SK-N-SH treated with all-trans-retinoic acid at 6 μM for 48 hours (cell line): Measurements from ENCODE around the gene SLC45A3.

Experiments used
- ATAC-seq: fragments of 200-7000 bp; cut with Tn5 transposase; 3 replicates; pipeline ENCODE4 v1.9.1; 2020; ENCODE audit warnings: mild to moderate bottlenecking, moderate library complexity
- ESRRG ChIP-seq: fragments of 250-450 bp; sonication (Bioruptor Pico); IDR thresholded peaks from 2 replicates; pipeline ENCODE4 v1.6.1; 2021; ENCODE audit warnings: mild to moderate bottlenecking
- GLIS3 ChIP-seq: fragments of 250-450 bp; sonication (Bioruptor Pico); IDR thresholded peaks from 2 replicates; pipeline ENCODE4 v1.5.0; 2020; ENCODE audit warnings: mild to moderate bottlenecking, moderate library complexity
- ISL1 ChIP-seq: fragments of 250-450 bp; sonication (Bioruptor Pico); IDR thresholded peaks from 2 replicates; pipeline ENCODE4 v2.1.2; 2022; ENCODE audit warnings: mild to moderate bottlenecking, moderate library complexity
- OSR1 ChIP-seq: fragments of 250-450 bp; sonication (Bioruptor Pico); IDR thresholded peaks from 2 replicates; pipeline ENCODE4 v1.8.0; 2022; ENCODE audit warnings: moderate library complexity, mild to moderate bottlenecking, inconsistent platforms
- PPARA ChIP-seq: fragments of 250-450 bp; sonication (Bioruptor Pico); IDR thresholded peaks from 2 replicates; pipeline ENCODE4 v1.5.0; 2020; ENCODE audit warnings: mild to moderate bottlenecking, borderline replicate concordance
- RARB ChIP-seq: fragments of 250-450 bp; sonication (Bioruptor Pico); IDR thresholded peaks from 2 replicates; pipeline ENCODE4 v1.8.0; 2021; ENCODE audit warnings: mild to moderate bottlenecking, moderate library complexity
- SNAI2 ChIP-seq: fragments of 250-450 bp; sonication (Bioruptor Pico); IDR thresholded peaks from 2 replicates; pipeline ENCODE4 v1.5.0; 2020; ENCODE audit warnings: mild to moderate bottlenecking, moderate library complexity
- ZC3H10 ChIP-seq: fragments of 250-450 bp; sonication (Bioruptor Pico); IDR thresholded peaks from 2 replicates; pipeline ENCODE4 v1.5.1; 2021; ENCODE audit warnings: mild to moderate bottlenecking, moderate library complexity
- ZFP3 ChIP-seq: fragments of 250-450 bp; sonication (Bioruptor Pico); IDR thresholded peaks from 2 replicates; pipeline ENCODE4 v1.5.0; 2020; ENCODE audit warnings: mild to moderate bottlenecking, moderate library complexity
- ZNF565 ChIP-seq: fragments of 450-650 bp; formaldehyde crosslinking; conservative IDR thresholded peaks from 2 replicates; pipeline ENCODE4 v1.5.0; 2020; ENCODE audit warnings: low read depth, mild to moderate bottlenecking, moderate library complexity
- ZNF70 ChIP-seq: fragments of 450-650 bp; formaldehyde crosslinking; IDR thresholded peaks from 2 replicates; pipeline ENCODE4 v1.5.0; 2020; ENCODE audit warnings: mild to moderate bottlenecking, moderate library complexity
- ZNF8 ChIP-seq: fragments of 450-650 bp; formaldehyde crosslinking; IDR thresholded peaks from 2 replicates; pipeline ENCODE4 v1.5.0; 2020; ENCODE audit warnings: mild to moderate bottlenecking, moderate library complexity
- TF ChIP-seq, protein P1 (sequence below): fragments of 250-450 bp; sonication (Bioruptor Pico); IDR thresholded peaks from 2 replicates; pipeline ENCODE4 v1.5.0; 2020; ENCODE audit warnings: mild to moderate bottlenecking, moderate library complexity
- TF ChIP-seq, protein P2 (sequence below): fragments of 250-450 bp; sonication (Bioruptor Pico); IDR thresholded peaks from 2 replicates; pipeline ENCODE4 v1.5.1; 2021; ENCODE audit warnings: mild to moderate bottlenecking, moderate library complexity
- TF ChIP-seq, protein P3 (sequence below): fragments of 250-450 bp; sonication (Bioruptor Pico); IDR thresholded peaks from 2 replicates; pipeline ENCODE4 v1.5.1; 2020; ENCODE audit warnings: low read depth, mild to moderate bottlenecking, moderate library complexity
- TF ChIP-seq, protein P4 (sequence below): fragments of 250-450 bp; sonication (Bioruptor Pico); IDR thresholded peaks from 2 replicates; pipeline ENCODE4 v1.8.0; 2020; ENCODE audit warnings: mild to moderate bottlenecking, moderate library complexity, borderline replicate concordance

The SLC45A3 gene

DNA sequence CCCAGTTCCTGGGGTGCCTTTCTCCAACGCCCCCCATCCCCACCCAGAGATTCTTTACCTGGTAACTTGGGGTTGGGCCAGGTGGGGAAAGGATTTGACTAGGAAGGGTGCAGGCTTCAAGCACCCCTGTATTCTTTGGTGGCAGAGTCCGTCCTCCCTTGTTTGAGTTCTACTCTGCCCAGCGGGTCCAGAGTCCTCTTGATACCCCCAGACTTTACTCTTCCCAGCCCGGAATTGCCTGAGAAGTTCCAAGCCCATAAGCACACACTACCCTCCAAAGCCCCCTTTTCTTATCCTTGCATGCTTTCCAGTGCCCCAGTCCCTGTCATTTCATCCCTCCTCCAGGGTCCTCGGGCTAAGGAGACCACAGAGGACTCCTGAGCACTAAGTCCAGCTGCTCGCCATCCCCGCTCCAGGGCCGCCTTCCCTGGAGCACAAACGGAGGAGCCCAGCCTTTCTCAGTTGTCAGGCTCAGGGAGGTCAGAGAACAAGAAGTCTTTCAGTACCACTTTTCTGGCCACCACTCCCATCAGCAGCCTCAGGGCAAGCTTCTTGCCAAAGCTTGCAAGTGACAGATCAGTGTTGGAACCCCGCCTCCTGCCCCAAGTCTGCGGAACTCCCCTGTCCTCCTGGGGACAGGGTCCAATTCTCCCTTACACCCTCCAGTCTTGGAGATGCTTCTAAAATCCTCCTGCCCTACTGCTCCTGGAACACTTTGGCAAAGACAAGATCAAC lies 12.2 kb downstream of the SLC45A3 start:
- no peak for ATAC-seq
- TF ChIP-seq ZC3H10, result no peak
- TF ChIP-seq, protein P1, sequence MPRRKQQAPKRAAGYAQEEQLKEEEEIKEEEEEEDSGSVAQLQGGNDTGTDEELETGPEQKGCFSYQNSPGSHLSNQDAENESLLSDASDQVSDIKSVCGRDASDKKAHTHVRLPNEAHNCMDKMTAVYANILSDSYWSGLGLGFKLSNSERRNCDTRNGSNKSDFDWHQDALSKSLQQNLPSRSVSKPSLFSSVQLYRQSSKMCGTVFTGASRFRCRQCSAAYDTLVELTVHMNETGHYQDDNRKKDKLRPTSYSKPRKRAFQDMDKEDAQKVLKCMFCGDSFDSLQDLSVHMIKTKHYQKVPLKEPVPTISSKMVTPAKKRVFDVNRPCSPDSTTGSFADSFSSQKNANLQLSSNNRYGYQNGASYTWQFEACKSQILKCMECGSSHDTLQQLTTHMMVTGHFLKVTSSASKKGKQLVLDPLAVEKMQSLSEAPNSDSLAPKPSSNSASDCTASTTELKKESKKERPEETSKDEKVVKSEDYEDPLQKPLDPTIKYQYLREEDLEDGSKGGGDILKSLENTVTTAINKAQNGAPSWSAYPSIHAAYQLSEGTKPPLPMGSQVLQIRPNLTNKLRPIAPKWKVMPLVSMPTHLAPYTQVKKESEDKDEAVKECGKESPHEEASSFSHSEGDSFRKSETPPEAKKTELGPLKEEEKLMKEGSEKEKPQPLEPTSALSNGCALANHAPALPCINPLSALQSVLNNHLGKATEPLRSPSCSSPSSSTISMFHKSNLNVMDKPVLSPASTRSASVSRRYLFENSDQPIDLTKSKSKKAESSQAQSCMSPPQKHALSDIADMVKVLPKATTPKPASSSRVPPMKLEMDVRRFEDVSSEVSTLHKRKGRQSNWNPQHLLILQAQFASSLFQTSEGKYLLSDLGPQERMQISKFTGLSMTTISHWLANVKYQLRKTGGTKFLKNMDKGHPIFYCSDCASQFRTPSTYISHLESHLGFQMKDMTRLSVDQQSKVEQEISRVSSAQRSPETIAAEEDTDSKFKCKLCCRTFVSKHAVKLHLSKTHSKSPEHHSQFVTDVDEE (CRISPR knock-in tag), result no peak
- no peak for TF ChIP-seq ZNF565 (CRISPR knock-in tag)

DNA sequence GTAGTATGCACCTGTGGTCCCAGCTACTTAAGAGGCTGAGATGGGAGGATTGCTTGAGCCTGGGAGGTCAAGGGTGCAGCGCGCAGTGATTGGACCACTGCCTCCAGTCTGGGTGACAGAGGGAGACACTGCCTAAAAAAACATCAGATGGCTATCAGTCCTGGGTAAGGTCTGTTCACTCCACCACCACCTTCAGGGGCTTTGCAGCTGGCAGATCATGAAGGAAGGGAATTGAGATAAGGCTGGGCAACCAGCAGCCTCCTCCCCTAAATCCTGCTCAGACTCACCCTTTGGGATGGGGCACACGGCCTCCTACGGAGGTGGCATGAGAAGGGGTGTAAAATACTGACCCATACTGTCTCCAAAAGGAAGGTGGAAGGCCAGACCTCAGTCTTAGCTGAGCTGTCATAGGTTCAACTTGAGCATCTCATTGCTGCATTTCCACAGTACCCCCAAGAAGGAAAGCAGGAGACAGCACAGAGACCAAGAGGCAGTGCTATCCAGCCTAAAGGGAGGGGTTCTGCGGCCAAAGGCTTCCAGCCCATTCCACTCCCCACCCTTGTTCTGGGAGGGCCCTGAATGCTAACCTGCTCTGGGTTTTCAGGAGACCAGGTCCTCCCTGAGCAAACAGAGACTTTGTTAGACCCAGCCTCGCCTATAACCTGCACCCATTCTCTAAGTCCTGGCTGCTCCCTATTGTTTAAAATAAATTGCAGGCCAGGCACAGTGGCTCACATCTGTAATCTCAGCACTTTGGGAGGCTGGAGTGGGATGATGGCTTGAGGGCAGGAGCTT lies 13.7 kb downstream of the SLC45A3 start:
- no peak for ATAC-seq
- TF ChIP-seq PPARA (no peak), ZFP3 (no peak)
- TF ChIP-seq, protein P2, sequence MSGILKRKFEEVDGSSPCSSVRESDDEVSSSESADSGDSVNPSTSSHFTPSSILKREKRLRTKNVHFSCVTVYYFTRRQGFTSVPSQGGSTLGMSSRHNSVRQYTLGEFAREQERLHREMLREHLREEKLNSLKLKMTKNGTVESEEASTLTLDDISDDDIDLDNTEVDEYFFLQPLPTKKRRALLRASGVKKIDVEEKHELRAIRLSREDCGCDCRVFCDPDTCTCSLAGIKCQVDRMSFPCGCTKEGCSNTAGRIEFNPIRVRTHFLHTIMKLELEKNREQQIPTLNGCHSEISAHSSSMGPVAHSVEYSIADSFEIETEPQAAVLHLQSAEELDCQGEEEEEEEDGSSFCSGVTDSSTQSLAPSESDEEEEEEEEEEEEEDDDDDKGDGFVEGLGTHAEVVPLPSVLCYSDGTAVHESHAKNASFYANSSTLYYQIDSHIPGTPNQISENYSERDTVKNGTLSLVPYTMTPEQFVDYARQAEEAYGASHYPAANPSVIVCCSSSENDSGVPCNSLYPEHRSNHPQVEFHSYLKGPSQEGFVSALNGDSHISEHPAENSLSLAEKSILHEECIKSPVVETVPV, result no peak

DNA sequence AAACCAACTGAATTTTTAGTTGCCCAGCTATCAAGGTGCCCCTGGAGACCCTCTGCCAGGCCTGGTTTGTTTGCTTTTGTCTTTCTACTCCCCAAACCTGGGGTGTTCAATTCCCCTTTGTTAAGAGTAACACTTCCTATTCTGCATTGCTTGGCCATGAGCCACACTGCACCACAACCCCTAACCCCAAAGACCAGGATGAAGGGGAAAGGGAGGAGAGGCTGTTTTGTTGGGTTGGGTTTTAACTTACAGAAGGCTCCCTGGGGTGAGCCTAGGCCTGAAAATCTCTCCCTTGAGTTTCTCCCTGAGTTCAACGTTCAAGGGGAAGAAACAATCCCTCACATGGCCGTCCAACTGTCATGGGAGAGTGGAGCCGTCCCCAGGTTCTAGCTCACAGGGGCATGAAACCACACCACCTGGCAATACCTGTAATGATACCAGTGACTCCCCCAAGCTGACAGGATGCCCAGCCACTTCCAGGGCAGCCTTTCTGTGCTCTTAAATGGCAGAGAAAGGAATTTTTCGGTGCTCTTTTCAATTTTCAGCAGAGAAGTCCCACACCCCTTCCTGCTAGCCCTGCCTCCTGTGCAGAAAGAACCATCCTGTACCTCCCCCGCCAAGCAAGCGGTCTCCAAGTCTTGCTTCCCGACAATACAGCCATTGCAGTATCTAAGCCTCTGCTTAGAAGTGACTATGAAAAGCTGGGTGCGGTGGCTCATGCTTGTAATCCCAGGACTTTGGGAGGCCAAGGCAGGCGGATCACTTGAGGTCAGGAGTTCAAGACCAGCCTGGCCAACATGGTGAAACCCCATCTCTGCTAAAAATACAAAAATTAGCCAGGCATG lies 14.9 kb downstream of the SLC45A3 start:
- no peak for ATAC-seq
- TF ChIP-seq ZNF8 (CRISPR knock-in tag), result no peak
- TF ChIP-seq PPARA, result no peak
- no peak for TF ChIP-seq ZC3H10
- no peak for TF ChIP-seq ZNF70 (CRISPR knock-in tag)
- TF ChIP-seq, protein P3, sequence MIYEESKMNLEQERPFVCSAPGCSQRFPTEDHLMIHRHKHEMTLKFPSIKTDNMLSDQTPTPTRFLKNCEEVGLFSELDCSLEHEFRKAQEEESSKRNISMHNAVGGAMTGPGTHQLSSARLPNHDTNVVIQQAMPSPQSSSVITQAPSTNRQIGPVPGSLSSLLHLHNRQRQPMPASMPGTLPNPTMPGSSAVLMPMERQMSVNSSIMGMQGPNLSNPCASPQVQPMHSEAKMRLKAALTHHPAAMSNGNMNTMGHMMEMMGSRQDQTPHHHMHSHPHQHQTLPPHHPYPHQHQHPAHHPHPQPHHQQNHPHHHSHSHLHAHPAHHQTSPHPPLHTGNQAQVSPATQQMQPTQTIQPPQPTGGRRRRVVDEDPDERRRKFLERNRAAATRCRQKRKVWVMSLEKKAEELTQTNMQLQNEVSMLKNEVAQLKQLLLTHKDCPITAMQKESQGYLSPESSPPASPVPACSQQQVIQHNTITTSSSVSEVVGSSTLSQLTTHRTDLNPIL, result no peak
- TF ChIP-seq ISL1 (CRISPR knock-in tag), result no peak

DNA sequence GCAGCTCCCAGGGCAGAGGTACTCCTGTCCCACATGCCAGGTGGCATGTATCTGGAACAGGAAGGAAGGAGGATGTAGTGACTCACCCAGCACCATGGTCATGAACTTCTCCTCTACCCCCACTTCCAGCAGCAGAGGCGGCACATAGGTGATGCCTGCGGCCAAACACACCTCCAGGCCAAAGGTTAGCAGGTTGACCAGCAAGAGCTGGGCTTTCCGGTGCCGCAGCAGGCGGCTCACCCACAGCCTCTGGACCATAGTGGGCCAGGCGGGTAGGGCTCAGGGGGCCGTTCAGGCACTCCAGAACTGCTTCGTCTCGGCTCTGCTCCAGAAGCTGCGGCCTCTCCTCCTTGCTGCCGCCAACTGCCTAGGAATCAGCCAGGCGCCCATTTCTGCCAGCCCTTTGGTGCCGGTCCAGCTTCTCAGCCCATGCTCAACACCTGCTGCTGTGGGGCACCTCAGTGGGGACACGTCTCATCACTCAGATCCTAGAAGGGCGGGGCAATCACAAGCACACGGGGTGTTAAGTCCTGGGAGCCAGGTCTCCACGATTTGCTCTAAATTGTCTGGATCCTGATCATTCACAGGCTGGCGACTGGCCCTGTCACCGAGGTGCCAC lies 15.8 kb downstream of the SLC45A3 start:
- peak; percentile 23; the same call in 1 of the 3 replicates for ATAC-seq
- TF ChIP-seq OSR1 (CRISPR knock-in tag) (no peak), ESRRG (no peak), GLIS3 (CRISPR knock-in tag) (no peak), RARB (CRISPR knock-in tag) (no peak), ZNF565 (CRISPR knock-in tag) (no peak), ZC3H10 (no peak), SNAI2 (CRISPR knock-in tag) (no peak)
- TF ChIP-seq, protein P2, result no peak
- TF ChIP-seq, protein P3, result no peak
- TF ChIP-seq, protein P4, sequence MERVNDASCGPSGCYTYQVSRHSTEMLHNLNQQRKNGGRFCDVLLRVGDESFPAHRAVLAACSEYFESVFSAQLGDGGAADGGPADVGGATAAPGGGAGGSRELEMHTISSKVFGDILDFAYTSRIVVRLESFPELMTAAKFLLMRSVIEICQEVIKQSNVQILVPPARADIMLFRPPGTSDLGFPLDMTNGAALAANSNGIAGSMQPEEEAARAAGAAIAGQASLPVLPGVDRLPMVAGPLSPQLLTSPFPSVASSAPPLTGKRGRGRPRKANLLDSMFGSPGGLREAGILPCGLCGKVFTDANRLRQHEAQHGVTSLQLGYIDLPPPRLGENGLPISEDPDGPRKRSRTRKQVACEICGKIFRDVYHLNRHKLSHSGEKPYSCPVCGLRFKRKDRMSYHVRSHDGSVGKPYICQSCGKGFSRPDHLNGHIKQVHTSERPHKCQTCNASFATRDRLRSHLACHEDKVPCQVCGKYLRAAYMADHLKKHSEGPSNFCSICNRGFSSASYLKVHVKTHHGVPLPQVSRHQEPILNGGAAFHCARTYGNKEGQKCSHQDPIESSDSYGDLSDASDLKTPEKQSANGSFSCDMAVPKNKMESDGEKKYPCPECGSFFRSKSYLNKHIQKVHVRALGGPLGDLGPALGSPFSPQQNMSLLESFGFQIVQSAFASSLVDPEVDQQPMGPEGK (CRISPR knock-in tag), result no peak
